ENCODE results near the gene SPACDR.
"Not testable (repeated sequence)": the region's sequence is repeated elsewhere in the genome, so short reads cannot be mapped to it uniquely, and the experiment has no call there.

The SPACDR gene

GRCh38 chr7:100464210-100464660 lies at the start of gene SPACDR:
SPACDR (minus strand) TSS chr7:100464260; CDS start chr7:100464025, 235 bp downstream.
- no peak for FAIRE-seq

- no peak for FAIRE-seq
These were observed 49.3 kb upstream of the SPACDR start for GRCh38 chr7:100513212-100513810.

GRCh38 chr7:100510437-100511239 lies 46.6 kb upstream of the SPACDR start:
- no peak for FAIRE-seq

GRCh38 chr7:100509231-100509630 lies 45.2 kb upstream of the SPACDR start:
- FAIRE-seq = no peak

GRCh38 chr7:100506356-100506923 lies 42.4 kb upstream of the SPACDR start:
- FAIRE-seq = no peak

GRCh38 chr7:100504887-100505611 lies 41.0 kb upstream of the SPACDR start:
- FAIRE-seq = no peak

GRCh38 chr7:100504031-100504430 lies 40.0 kb upstream of the SPACDR start:
- FAIRE-seq = not testable (repeated sequence)

GRCh38 chr7:100500743-100501142 lies 36.7 kb upstream of the SPACDR start:
- FAIRE-seq = not testable (repeated sequence)

GRCh38 chr7:100496509-100496908 lies 32.4 kb upstream of the SPACDR start:
- FAIRE-seq = no peak

GRCh38 chr7:100493476-100494264 lies 29.6 kb upstream of the SPACDR start:
- FAIRE-seq = no peak

- FAIRE-seq = no peak
These were observed 28.8 kb upstream of the SPACDR start for GRCh38 chr7:100492738-100493475.

- FAIRE-seq = no peak
These were observed 27.1 kb upstream of the SPACDR start for GRCh38 chr7:100491192-100491578.

- no peak for FAIRE-seq
These were observed 26.6 kb upstream of the SPACDR start for GRCh38 chr7:100490483-100491191.

- FAIRE-seq = no peak
These were observed 25.8 kb upstream of the SPACDR start for GRCh38 chr7:100489824-100490223.

GRCh38 chr7:100489121-100489520 lies 25.1 kb upstream of the SPACDR start:
- FAIRE-seq = no peak

- FAIRE-seq = no peak
These were observed 24.5 kb upstream of the SPACDR start for GRCh38 chr7:100488333-100489095.

- no peak for FAIRE-seq
These were observed 22.8 kb upstream of the SPACDR start for GRCh38 chr7:100486753-100487446.

GRCh38 chr7:100486111-100486636 lies 22.1 kb upstream of the SPACDR start:
- no peak for FAIRE-seq

GRCh38 chr7:100485471-100485876 lies 21.4 kb upstream of the SPACDR start:
- FAIRE-seq = no peak

Measured in colon (tissue), 2 donors.